ENCODE data around the gene RPL13.
A peak's percentile ranks its signal among the peaks of the same experiment; 100 is the strongest.

RPL13 gene

DNA sequence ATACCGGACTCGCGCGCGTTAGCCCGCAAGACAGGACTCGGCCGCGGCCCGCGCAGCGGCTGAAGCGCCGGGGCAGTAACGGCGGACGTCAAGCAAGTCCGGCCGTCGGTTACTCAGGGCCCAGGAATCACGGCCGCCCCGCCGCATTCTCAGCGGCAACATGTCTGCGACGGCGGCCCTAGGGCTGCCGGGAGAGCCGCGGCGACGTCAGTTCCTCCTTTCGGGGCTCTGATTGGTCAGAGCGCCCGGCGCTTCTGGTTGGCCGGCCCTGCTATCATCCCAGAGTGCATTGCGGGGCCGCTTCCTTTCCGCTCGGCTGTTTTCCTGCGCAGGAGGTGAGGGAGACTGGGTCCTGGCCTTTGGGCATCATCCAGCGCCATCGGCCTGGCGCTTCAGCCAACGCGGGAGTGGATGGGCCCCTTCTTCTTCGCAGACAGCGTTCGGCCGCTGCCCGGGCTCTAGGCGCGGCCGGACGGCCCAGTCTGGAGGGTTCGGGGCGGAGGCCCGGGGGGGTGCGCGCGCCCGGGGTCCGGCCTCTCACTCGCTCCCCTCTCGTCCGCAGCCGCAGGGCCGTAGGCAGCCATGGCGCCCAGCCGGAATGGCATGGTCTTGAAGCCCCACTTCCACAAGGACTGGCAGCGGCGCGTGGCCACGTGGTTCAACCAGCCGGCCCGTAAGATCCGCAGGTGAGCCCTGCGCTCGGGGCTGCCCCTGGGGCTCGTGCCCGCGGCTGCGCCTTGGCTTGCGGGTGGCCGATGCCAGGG, at the start of gene RPL13:
RPL13 (plus strand) TSS at position 305 of the 764 bp plus-strand sequence; CDS start at position 583, 278 bp downstream.
- DNase-seq: peak; percentile 55

DNA sequence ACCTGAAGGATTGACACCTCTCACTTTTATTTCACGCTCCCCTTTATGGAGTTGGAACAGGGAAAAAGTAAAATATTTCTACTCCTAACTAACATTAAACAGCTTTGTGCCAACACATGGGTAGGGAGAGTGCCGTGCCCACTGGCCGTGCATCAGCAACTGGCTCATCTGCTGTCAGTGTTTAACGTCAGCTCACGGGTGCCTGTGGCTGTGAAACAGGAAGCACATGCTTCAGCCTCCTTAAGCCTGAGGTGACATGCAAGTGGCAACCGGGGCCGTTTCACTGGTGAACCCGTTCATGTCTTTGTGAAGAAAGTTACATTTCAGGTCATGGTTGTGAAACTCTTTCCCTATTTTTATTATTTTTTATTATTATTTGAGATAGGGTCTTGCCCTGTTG, 49.1 kb upstream of the RPL13 start:
- no peak for DNase-seq

DNA sequence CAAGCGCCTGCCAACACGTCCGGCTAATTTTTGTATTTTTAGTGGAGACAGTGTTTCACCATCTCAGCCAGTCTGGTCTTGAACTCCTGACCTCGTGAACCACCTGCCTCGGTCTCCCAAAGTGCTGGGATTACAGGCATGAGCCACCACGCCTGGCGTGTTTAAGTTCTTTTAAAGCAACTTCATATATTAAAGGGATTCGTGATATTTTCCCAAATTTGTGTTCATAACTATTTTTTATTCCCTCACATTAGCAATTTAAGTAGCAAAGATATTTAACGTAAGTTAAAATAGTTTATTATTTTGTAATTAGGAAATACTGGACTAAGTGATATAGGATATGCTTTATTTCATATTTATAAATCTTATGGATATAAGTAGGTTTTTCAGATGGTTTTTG, 48.0 kb upstream of the RPL13 start:
- DNase-seq: no peak

- no peak for DNase-seq
Measured at GRCh38 chr16:89517128-89517527, 43.4 kb upstream of the RPL13 start.

- no peak for DNase-seq
Measured at GRCh38 chr16:89519881-89520280, 40.6 kb upstream of the RPL13 start.

DNA sequence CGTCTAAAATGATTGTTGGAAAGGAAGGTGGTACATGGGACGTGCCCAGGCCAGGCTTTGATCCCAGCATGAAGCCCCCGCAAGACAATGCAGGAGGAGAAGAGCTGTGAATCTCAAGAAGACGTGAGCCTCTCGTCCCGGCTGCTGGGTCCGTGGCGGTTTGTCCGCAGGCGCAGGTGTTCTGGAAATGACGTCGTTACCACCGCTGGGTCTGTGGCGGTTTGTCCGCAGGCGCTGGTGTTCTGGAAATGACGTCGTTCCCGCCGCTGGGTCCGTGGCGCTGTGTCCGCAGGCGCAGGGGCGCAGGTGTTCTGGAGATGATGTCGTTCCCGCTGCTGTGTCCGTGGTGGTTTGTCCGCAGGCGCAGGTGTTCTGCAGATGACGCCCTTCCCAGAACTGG, 38.2 kb upstream of the RPL13 start:
- DNase-seq: no peak

DNA sequence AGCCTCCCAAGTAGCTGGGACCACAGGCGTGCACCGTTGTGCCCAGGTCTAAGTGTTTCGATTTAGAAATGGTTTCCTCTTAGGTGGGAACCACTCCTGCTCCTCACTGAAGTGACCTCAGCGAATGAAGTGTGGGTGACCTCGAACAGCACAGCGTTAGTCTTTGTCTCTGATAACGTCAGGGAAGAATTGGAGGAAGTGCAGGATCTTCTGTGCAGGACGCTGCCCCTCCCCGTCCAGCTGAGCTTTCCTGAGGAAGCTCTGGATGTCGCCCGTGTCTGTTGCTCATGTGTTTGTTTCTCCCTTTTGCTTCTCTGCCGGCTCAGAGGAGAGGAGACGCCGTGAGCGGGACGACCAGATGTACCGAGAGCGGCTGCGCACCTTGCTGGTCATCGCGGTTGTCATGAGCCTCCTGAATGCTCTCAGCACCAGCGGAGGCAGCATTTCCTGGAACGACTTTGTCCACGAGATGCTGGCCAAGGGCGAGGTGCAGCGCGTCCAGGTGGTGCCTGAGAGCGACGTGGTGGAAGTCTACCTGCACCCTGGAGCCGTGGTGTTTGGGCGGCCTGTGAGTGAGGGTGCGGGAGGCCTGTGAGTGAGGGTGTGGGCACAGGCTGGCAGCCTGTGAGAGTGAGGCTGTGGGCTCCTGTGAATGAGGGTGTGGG, 36.7 kb upstream of the RPL13 start:
- no peak for DNase-seq

GRCh38 chr16:89525146-89525913, 35.2 kb upstream of the RPL13 start:
- DNase-seq: no peak

DNA sequence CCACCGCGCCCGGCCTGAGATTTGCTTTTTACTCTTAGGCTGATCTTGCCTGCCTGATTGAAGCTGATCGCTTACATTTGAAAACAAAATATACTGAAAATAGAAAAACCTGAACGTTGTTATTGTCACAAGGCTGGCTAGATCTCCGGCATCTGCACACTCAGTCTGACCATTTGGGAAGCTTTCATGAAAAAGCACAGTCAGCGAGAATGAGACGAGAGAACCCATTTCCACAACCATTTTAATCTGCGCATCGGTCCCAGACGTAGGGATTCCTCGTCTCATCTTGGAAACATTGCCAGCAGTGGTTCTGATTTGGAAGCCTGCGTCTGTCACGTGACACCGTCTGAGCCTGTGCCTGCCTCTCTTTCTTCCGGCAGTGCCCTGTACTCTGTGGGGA, 31.4 kb upstream of the RPL13 start:
- no peak for DNase-seq

DNA sequence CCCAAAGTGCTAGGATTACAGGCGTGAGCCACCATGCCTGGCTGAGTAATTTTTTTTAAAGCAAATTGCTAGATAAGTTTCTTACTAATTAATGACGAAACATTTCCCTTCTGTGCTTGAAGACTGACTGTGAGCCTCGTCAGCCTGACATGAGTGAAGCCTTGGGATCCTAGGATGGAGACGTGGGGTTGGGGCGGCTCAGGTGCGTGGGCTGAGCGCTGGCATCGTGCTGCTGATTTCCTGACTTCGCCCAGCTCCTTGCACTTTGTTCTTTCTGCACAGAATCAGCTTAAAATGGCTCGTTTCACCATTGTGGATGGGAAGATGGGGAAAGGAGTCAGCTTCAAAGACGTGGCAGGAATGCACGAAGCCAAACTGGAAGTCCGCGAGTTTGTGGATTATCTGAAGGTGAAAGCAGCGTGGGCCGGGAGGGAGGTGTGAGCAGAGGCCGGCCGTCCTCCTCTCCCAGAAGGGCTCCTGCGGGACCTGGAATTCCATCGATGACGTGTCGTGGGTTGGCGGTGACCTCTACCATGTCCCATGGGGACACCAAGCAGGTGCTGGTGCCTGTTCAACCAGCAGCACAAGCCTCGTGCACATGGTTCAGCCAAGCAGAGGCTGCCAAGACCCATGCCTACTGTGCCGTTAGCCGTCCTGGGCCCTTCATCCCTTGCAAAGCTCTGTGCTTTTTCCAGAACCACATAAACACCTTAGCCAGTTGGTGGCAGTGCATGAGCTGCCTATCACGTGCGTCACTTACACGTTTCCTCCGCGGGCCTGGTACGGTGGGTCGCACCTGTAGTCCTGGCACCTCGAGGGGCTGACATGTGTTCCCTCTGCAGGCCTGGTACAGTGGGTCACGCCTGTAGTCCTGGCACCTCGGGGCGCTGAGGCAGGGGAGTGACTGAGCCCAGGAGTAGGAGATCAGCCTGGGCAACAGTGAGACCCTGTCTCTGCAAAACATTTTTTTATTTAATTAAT, 29.8 kb upstream of the RPL13 start:
- DNase-seq: no peak

GRCh38 chr16:89531821-89532526, 28.5 kb upstream of the RPL13 start:
- no peak for DNase-seq

GRCh38 chr16:89534252-89534756, 26.2 kb upstream of the RPL13 start:
- DNase-seq: no peak

GRCh38 chr16:89536371-89536770, 24.1 kb upstream of the RPL13 start:
- no peak for DNase-seq

- DNase-seq: no peak
Measured at GRCh38 chr16:89536886-89537548, 23.5 kb upstream of the RPL13 start.

DNA sequence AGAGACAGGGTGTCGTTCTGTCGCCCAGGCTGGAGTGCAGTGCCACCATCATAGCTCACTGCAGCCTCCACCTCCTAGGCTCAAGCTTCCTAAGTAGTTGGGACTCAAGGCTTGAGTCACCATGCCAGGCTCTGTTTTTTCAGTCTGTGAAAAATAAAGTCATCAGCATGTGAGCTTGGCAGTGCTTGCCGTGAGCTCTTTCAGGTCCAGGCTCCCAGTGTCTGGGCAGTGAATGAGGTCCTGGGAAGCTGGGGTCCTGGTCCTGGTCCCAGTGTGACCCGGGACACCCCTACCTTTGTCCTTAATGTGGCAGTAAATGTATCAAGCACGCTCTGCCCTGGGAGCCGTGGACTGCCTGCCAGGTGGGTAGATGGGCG, 22.9 kb upstream of the RPL13 start:
- DNase-seq: no peak

DNA sequence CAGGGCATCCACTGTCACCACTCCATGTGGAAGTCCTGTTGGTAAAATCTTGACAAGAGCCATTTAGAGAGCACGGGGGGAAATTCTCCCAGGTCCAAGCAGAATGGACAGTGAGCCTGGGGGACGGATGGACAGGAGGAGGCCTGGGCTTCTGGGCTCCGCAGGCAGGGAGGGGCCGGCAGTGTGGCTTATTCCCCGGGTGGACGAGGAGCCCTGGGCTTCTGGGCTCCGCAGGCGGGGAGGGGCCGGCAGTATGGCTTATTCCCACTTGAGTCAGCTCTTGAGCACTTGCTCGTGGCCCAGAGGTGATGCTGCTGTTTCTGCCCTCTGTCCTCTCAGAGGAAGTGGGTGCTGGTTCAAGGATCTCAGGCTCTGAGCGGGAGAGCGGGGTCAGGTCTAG, 22.2 kb upstream of the RPL13 start:
- no peak for DNase-seq

GRCh38 chr16:89540557-89540956, 19.9 kb upstream of the RPL13 start:
- DNase-seq: no peak

DNA sequence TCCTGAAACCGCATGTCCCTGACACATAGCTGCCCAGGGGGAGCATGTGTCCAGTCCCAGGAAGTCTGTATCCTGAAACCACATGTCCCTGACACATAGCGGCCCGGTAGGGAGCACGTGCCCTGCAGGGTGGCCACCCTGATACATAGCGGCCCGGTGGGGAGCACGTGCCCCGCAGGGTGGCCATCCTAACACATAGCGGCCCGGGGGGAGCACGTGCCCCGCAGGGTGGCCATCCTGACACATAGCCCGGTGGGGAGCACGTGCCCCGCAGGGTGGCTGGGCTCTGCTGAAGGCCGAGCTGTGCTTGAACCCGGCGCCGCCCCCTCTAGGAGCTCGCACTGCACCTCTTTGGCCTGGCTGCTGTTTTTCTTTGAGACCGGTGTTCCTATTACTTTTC, 18.7 kb upstream of the RPL13 start:
- no peak for DNase-seq

- no peak for DNase-seq
Measured at GRCh38 chr16:89544113-89544512, 16.4 kb upstream of the RPL13 start.

DNA sequence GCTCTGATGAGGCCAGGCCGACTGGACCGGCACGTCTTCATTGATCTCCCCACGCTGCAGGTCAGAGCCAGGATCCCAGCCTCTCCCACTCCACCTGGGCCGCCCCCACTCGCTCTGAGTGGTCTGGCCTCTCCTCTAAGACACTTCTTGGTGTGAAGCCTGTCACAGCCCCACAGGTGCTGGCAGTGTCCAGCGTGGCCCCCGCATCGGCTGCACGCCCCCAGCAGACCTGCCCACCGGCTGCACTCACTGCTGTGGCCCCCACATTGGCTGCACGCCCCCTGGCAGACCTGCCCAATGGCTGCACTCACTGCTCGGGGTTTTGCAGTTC, 15.8 kb upstream of the RPL13 start:
- DNase-seq: no peak

Measured in NCI-H1436 treated with DMSO at 0.1 percent for 48 hours (cell line).